Measurements from ENCODE around the gene SLFN14.
"Not testable (repeated sequence)": the region's sequence is repeated elsewhere in the genome, so short reads cannot be mapped to it uniquely, and the experiment has no call there.

SLFN14 gene

DNA sequence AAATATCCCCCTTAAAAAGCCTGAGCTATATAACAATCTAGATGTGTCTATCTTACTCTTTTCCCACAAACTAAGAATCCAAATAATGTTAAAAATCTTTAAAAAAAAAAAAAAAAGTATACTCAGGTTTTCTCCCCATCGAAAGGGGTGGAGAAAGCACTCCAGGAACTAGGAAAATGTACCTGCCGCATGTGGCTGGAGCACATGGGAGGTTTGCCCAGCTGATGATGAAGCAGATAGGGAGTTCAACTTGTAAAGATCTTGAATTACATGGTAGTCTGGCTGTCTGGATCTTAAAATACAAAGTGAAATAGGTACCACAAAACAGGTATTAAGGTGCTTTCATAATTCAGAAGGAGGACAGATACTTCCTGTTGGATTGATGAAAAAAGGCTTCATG lies 8.8 kb upstream of the SLFN14 start:
- Histone ChIP-seq H3K27me3 (ENCODE audit: insufficient read depth, low read depth) (no peaks in the 10 kb centered on the region), H4K20me1 (ENCODE audit: insufficient read depth) (no peaks in the 10 kb centered on the region), H2AFZ (ENCODE audit: low read depth) (no peak overlapping the region), H3K79me2 (ENCODE audit: insufficient read depth, low read depth) (peaks cover 27% of the 10 kb centered on the region; the same call in 1 of the 2 replicates), H3K4me1 (ENCODE audit: low read depth, poor library complexity, severe bottlenecking) (peaks cover 16% of the 10 kb centered on the region), H3K9ac (no peak overlapping the region), H3K36me3 (ENCODE audit: insufficient read depth) (no peaks in the 10 kb centered on the region), H3K27ac (no peak overlapping the region), H3K4me3 (IDR thresholded peaks at IDR 0.05; ENCODE audit: insufficient read depth, low read depth, low read length) (no peak overlapping the region), H3K4me2 (peak overlapping the region; percentile 87; the same call in 1 of the 2 replicates)
- TF ChIP-seq, protein P1, sequence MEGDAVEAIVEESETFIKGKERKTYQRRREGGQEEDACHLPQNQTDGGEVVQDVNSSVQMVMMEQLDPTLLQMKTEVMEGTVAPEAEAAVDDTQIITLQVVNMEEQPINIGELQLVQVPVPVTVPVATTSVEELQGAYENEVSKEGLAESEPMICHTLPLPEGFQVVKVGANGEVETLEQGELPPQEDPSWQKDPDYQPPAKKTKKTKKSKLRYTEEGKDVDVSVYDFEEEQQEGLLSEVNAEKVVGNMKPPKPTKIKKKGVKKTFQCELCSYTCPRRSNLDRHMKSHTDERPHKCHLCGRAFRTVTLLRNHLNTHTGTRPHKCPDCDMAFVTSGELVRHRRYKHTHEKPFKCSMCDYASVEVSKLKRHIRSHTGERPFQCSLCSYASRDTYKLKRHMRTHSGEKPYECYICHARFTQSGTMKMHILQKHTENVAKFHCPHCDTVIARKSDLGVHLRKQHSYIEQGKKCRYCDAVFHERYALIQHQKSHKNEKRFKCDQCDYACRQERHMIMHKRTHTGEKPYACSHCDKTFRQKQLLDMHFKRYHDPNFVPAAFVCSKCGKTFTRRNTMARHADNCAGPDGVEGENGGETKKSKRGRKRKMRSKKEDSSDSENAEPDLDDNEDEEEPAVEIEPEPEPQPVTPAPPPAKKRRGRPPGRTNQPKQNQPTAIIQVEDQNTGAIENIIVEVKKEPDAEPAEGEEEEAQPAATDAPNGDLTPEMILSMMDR (conservative IDR thresholded peaks at IDR 0.05; ENCODE audit: low read depth, low read length), result no peak

DNA sequence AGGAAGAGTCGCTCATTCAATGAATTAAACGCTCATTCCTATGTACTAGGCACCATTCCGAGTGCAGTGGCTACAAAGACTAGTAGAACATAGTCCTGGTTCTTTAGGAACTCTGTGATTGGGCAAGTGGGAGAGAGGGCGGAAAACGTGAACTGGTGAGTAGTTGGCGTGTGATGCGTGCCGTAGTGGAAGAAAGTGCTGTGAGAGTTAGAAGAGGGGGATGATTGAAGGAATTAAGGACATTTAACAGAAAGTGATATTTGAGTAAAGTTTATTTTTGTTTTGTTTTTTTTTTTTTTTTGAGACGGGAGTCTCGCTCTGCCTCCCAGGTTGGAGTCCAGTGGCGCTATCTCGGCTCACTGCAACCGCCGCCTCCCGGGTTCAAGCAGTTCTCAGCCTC lies 7.9 kb upstream of the SLFN14 start:
- H3K27me3 ChIP-seq (ENCODE audit: insufficient read depth, low read depth), result no peaks in the 10 kb centered on the region
- peak overlapping the region; percentile 93; the same call in 1 of the 2 replicates for H2AFZ ChIP-seq (ENCODE audit: low read depth)
- H3K4me3 ChIP-seq (IDR thresholded peaks at IDR 0.05; ENCODE audit: insufficient read depth, low read depth, low read length), result no peak overlapping the region
- peak overlapping the region; percentile 87 for H3K4me2 ChIP-seq
- no peaks in the 10 kb centered on the region for H3K36me3 ChIP-seq (ENCODE audit: insufficient read depth)
- H3K79me2 ChIP-seq (ENCODE audit: insufficient read depth, low read depth), result peaks cover 27% of the 10 kb centered on the region; the same call in 1 of the 2 replicates
- H3K4me1 ChIP-seq (ENCODE audit: low read depth, poor library complexity, severe bottlenecking), result peaks cover 16% of the 10 kb centered on the region
- H3K9ac ChIP-seq, result peak overlapping the region; percentile 70; the same call in 1 of the 2 replicates
- TF ChIP-seq, protein P1 (conservative IDR thresholded peaks at IDR 0.05; ENCODE audit: low read depth, low read length), result no peak
- peak overlapping the region; percentile 49 for H3K27ac ChIP-seq
- H4K20me1 ChIP-seq (ENCODE audit: insufficient read depth), result no peaks in the 10 kb centered on the region

DNA sequence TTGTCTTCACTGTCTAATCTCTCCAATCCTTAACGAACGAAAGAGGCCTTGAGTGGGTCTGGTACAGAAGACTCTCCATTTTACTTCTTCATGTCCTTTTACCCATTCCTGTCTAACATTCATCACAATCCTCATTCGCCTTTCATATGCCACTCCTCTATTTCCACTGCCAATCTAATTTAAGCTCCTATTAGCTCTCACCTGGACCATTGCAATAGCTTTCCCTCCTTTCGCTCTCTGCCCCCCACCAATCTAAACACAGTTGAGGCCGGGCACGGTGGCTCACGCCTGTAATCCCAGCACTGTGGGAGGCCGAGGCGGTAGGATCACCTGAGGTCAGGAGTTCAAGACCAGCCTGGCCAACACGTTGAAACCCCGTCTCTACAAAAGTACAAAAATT lies 6.3 kb upstream of the SLFN14 start:
- TF ChIP-seq, protein P1 (conservative IDR thresholded peaks at IDR 0.05; ENCODE audit: low read depth, low read length), result no peak
- no peaks in the 10 kb centered on the region for H3K36me3 ChIP-seq (ENCODE audit: insufficient read depth)
- H3K4me2 ChIP-seq, result no peak overlapping the region
- peaks cover 16% of the 10 kb centered on the region for H3K4me1 ChIP-seq (ENCODE audit: low read depth, poor library complexity, severe bottlenecking)
- no peak overlapping the region for H3K27ac ChIP-seq
- H3K27me3 ChIP-seq (ENCODE audit: insufficient read depth, low read depth), result no peaks in the 10 kb centered on the region
- no peak overlapping the region for H3K9ac ChIP-seq
- H3K79me2 ChIP-seq (ENCODE audit: insufficient read depth, low read depth), result peaks cover 25% of the 10 kb centered on the region; the same call in 1 of the 2 replicates
- H2AFZ ChIP-seq (ENCODE audit: low read depth), result no peak overlapping the region
- no peaks in the 10 kb centered on the region for H4K20me1 ChIP-seq (ENCODE audit: insufficient read depth)
- H3K4me3 ChIP-seq (IDR thresholded peaks at IDR 0.05; ENCODE audit: insufficient read depth, low read depth, low read length), result no peak overlapping the region

DNA sequence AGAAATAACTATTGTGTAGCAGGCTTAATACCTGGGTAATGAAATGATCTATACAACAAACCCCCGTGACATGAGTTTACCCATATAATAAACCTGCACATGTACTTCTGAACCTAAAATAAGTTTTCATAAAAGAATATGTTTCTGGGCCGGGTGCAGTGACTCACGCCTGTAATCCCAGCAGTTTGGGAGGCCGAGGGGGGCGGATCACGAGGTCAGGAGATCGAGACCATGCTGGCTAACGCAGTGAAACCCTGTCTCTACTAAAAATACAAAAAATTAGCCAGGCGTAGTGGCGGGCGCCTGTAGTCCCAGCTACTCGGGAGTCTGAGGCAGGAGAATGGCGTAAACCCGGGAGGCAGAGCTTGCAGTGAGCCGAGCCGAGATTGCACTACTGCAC lies 2.6 kb upstream of the SLFN14 start:
- H3K36me3 ChIP-seq (ENCODE audit: insufficient read depth); H3K4me3 ChIP-seq (IDR thresholded peaks at IDR 0.05; ENCODE audit: insufficient read depth, low read depth, low read length): not testable (repeated sequence)

DNA sequence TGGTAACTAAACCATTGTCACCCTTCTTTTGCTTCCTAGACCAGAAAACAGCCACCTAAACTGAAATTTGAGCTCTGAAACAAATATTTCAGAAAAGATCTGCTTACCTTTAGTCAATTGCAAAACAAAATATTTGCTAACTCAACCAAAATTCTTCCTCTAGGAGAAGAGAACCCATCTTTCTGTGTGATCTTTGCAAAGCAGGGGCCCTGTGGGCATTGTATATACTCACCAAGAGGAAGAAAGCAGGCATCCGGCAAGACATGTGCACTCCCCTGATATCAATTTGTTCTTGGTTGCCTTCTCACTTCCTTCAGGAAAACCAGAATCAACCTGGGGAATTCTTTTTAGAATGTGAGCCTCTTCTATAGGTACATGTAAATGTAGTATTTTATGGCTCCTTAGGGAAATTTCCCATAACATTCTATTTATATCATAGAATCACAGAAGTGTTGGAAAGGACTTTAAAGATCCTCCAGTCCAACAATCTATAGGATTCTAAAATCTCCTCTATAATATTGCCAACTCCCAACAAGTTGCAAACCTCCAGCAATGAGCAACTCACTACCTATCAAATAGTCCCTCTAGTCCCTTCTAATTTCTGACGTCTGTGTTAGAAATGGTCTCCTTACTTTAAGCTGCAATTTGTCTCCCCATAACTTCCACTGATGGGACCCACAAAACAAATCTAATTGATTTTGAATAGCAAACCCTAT lies 966 bp downstream of the SLFN14 start:
- Histone ChIP-seq H3K79me2 (ENCODE audit: insufficient read depth, low read depth) (no peaks in the 10 kb centered on the region), H3K4me3 (IDR thresholded peaks at IDR 0.05; ENCODE audit: insufficient read depth, low read depth, low read length) (no peak overlapping the region), H2AFZ (ENCODE audit: low read depth) (no peak overlapping the region), H4K20me1 (ENCODE audit: insufficient read depth) (no peaks in the 10 kb centered on the region), H3K4me2 (no peak overlapping the region), H3K4me1 (ENCODE audit: low read depth, poor library complexity, severe bottlenecking) (no peaks in the 10 kb centered on the region), H3K36me3 (ENCODE audit: insufficient read depth) (no peaks in the 10 kb centered on the region), H3K9ac (no peak overlapping the region), H3K27ac (no peak overlapping the region), H3K27me3 (ENCODE audit: insufficient read depth, low read depth) (no peaks in the 10 kb centered on the region)
- TF ChIP-seq, protein P1 (conservative IDR thresholded peaks at IDR 0.05; ENCODE audit: low read depth, low read length), result no peak

More for the DNA sequence above, 2.6 kb upstream of the SLFN14 start:
- not testable (repeated sequence) for H3K4me2 ChIP-seq; H2AFZ ChIP-seq (ENCODE audit: low read depth); H3K27ac ChIP-seq; H3K79me2 ChIP-seq (ENCODE audit: insufficient read depth, low read depth); H3K9ac ChIP-seq; H4K20me1 ChIP-seq (ENCODE audit: insufficient read depth); H3K27me3 ChIP-seq (ENCODE audit: insufficient read depth, low read depth); H3K4me1 ChIP-seq (ENCODE audit: low read depth, poor library complexity, severe bottlenecking)

Data from KMS-11 (cell line).